OCI-LY1 (cell line): ENCODE data around the gene RAB14.

ENCODE experiments used
- CTCF ChIP-seq: fragments of 200-600 bp; sonication (generic), shearing (Covaris generic); IDR thresholded peaks from 2 replicates; pipeline ENCODE4 v1.5.1; 2017; ENCODE audit warnings: mild to moderate bottlenecking, antibody characterized with exemption, low read length, moderate library complexity, mixed read lengths
- EZH2 ChIP-seq: fragments of 200-600 bp; sonication (generic), shearing (Covaris generic); IDR thresholded peaks from 2 replicates; pipeline ENCODE4 v1.8.0; 2017; ENCODE audit warnings: borderline replicate concordance, mixed run types, mild to moderate bottlenecking, antibody characterized with exemption, low read length, moderate library complexity, mixed read lengths

GRCh38 chr9:121217609-121218292 is 16.1 kb upstream of the RAB14 start:
- TF ChIP-seq CTCF, result no peak
- TF ChIP-seq EZH2, result no peak
